HepG2 (cell line): Measurements from ENCODE around the gene AHCY. TPM values are rescaled to one million over a fixed set of nuclear protein-coding genes. Genes with fewer than 3 reads are reported as not detected.

Experiments
- ATAC-seq: fragments of 200-7000 bp; cut with Tn5 transposase; 3 replicates; pipeline ENCODE4 v1.9.1; 2020; ENCODE audit warnings: mild to moderate bottlenecking, moderate library complexity
- BruUV-seq: library from RNA; stranded (reverse); fragments of 400-500 nt; replicated peaks from 2 replicates; lab custom pipeline; 2021; lab: Mats Ljungman, UMichigan
- CTCF ChIA-PET: fragments of 300-600 bp; formaldehyde crosslinking; extraction: SDS; loops from one replicate; lab custom pipeline; 2021; ENCODE audit warnings: low total read pairs, inconsistent platforms, low intra/inter-chr PET ratio; lab: Yijun Ruan, JAX
- POLR2A ChIA-PET: fragments of 350-600 bp; sonication (Branson Sonifier 250); formaldehyde crosslinking; loops from one replicate; lab custom pipeline; 2020; ENCODE audit warnings: antibody characterized with exemption, inconsistent platforms; lab: Yijun Ruan, JAX
- DNase-seq: peaks from one replicate; pipeline ENCODE4 v3.0.0-alpha.2; 2015; ENCODE audit warnings: low spot score
- FAIRE-seq: peaks from 3 replicates; lab custom pipeline; 2011; peaks lifted over from hg19 to GRCh38; lab: Jason Lieb, UNC
- H2AFZ ChIP-seq: one replicate; pipeline ENCODE4 v1.6.1; 2011; ENCODE audit warnings: low read length, inconsistent platforms
- H3K27ac ChIP-seq: fragments of 300-600 bp; 3 replicates; pipeline ENCODE4 v1.8.0; 2011; ENCODE audit warnings: mixed run types, mild to moderate bottlenecking, mixed read lengths, low read length, inconsistent platforms; ENCODE audit not compliant: insufficient read depth; ENCODE audit errors: extremely low read length
- H3K27me3 ChIP-seq, 2 experiments: fragments of 200-600 bp in 1 of 2; 2 replicates in 1 of 2; 3 replicates in 1 of 2; pipeline versions ENCODE4 v1.6.0 to v1.8.0; 2011; ENCODE audit warnings: low read length in 2 of 2, mild to moderate bottlenecking in 2 of 2, moderate library complexity in 2 of 2, inconsistent platforms in 1 of 2; ENCODE audit not compliant: insufficient read depth in 2 of 2, control insufficient read depth in 1 of 2
- H3K36me3 ChIP-seq, 2 experiments: fragments of 200-600 bp in 1 of 2; replicated peaks in 1 of 2; 2 replicates in 1 of 2; 3 replicates in 1 of 2; pipeline versions ENCODE4 v1.5.1 to v1.8.0; 2011; ENCODE audit warnings: low read length in 2 of 2, inconsistent platforms in 1 of 2; ENCODE audit not compliant: insufficient read depth in 2 of 2, control insufficient read depth in 1 of 2
- H3K4me1 ChIP-seq: 2 replicates; pipeline ENCODE4 v1.5.1; 2012; ENCODE audit warnings: low read length, inconsistent platforms; ENCODE audit not compliant: insufficient read depth
- H3K4me2 ChIP-seq: 2 replicates; pipeline ENCODE4 v1.6.0; 2011; ENCODE audit warnings: low read depth, low read length, inconsistent platforms
- H3K4me3 ChIP-seq, 3 experiments: fragments of 200-600 bp in 1 of 3; sonication (generic), shearing (Covaris generic) in 1 of 3; replicated peaks in 1 of 3; 2 replicates each; pipeline ENCODE4 v1.5.1; 2011 to 2016; ENCODE audit warnings: low read length in 3 of 3, inconsistent platforms in 2 of 3, low read depth in 2 of 3, mild to moderate bottlenecking in 2 of 3, control low read depth in 1 of 3, mixed read lengths in 1 of 3; ENCODE audit not compliant: insufficient read depth in 1 of 3
- H3K79me2 ChIP-seq: one replicate; pipeline ENCODE4 v1.6.1; 2011; ENCODE audit warnings: low read length, inconsistent platforms; ENCODE audit not compliant: insufficient read depth
- H3K9ac ChIP-seq: 2 replicates; pipeline ENCODE4 v1.6.0; 2011; ENCODE audit warnings: mild to moderate bottlenecking, low read depth, low read length, inconsistent platforms; ENCODE audit not compliant: insufficient read depth
- H3K9me3 ChIP-seq: 2 replicates; pipeline ENCODE4 v1.5.1; 2012; ENCODE audit warnings: mild to moderate bottlenecking, low read length
- H4K20me1 ChIP-seq: 2 replicates; pipeline ENCODE4 v1.6.0; 2011; ENCODE audit warnings: inconsistent platforms, mild to moderate bottlenecking, low read length, moderate library complexity; ENCODE audit not compliant: insufficient read depth
- ELF3 ChIP-seq: IDR thresholded peaks from 2 replicates; pipeline ENCODE4 v1.6.1; 2016; ENCODE audit warnings: missing genetic modification reagents, missing compliant biosample characterization
- MXI1 ChIP-seq: IDR thresholded peaks from 3 replicates; pipeline ENCODE4 v1.6.1; 2012; ENCODE audit warnings: low read depth, low read length, inconsistent platforms, borderline replicate concordance
- NBN ChIP-seq: fragments of 450-650 bp; conservative IDR thresholded peaks from 2 replicates; pipeline ENCODE4 v1.6.1; 2017
- PAX8 ChIP-seq: sonication (generic); formaldehyde crosslinking; IDR thresholded peaks from 2 replicates; pipeline ENCODE4 v1.8.0; 2022; ENCODE audit warnings: mild to moderate bottlenecking, missing genetic modification reagents, borderline replicate concordance
- RAD21 ChIP-seq: fragments of 450-650 bp; formaldehyde crosslinking; IDR thresholded peaks from 2 replicates; pipeline ENCODE4 v1.5.0; 2020; ENCODE audit warnings: mild to moderate bottlenecking
- SALL1 ChIP-seq: sonication (generic); formaldehyde crosslinking; IDR thresholded peaks from 2 replicates; pipeline ENCODE4 v1.8.0; 2022; ENCODE audit warnings: mild to moderate bottlenecking, missing genetic modification reagents
- TFAP4 ChIP-seq: sonication (generic); IDR thresholded peaks from 2 replicates; pipeline ENCODE4 v1.6.1; 2016; ENCODE audit warnings: low read depth, borderline replicate concordance
- ZSCAN9 ChIP-seq: IDR thresholded peaks from 2 replicates; pipeline ENCODE4 v1.6.1; 2016; ENCODE audit warnings: borderline replicate concordance
- WGBS: methylation state at CpG from one replicate; pipeline ENCODE4 v1.1.6; 2017; ENCODE audit warnings: low lambda C conversion rate; 5-methylcytosine and 5-hydroxymethylcytosine counted together
- in situ Hi-C: cut with HindIII; loops from 2 replicates; pipeline ENCODE4 v1.10.0; 2017; ENCODE audit warnings: low pct_unique_long_range_greater_than_20kb; ENCODE audit not compliant: extremely low pct_ligation_motif_present
- intact Hi-C: fragments of 100-400 bp; cut with micrococcal nuclease; formaldehyde crosslinking; loops from one replicate; pipeline ENCODE4 v1.10.0; 2022; ENCODE audit not compliant: unreplicated experiment
- polyA plus RNA-seq, 8 experiments: library from polyadenylated mRNA; depleted of rRNA in 3 of 8; stranded (reverse) in 7 of 8; unstranded in 1 of 8; fragments of >200 nt; fragmentation: Illumina TruSeq in 4 of 8; extraction: Trizol in 4 of 8; gene quantifications; 2 replicates each; pipeline versions ENCODE4 v1.2.1 to v1.2.3, GENCODE V29; 2011 to 2016; ENCODE audit warnings: low read depth in 4 of 8, missing spikeins in 1 of 8, mixed read lengths in 1 of 8; ENCODE audit not compliant: insufficient read depth in 1 of 8
- total RNA-seq, 5 experiments: library from RNA; depleted of rRNA; stranded (reverse); fragments of >200 nt; fragmentation: Illumina TruSeq; extraction: Trizol; gene quantifications; 2 replicates each; pipeline ENCODE4 v1.2.3, GENCODE V29; 2016; ENCODE audit warnings: low read depth in 1 of 5

The AHCY gene
- total and polyA plus RNA-seq, 2 of the 13 experiments (the other 11 are each of a cell fraction or from before 2014, with no cell fraction given) = 407 to 419 TPM

- Histone ChIP-seq H3K9ac (no peak overlapping the region), H3K4me3 (no peak overlapping the region), H3K4me2 (peak overlapping the region; percentile 33), H2AFZ (no peak overlapping the region), H3K27me3 (0 out of 5 replicates have a peak, but pooled peaks cover 0 to 2% of the 10 kb centered on the region in 2 experiments), H4K20me1 (no peaks in the 10 kb centered on the region), H3K9me3 (no peaks in the 10 kb centered on the region), H3K79me2 (no peaks in the 10 kb centered on the region), H3K27ac (no peak overlapping the region), H3K36me3 (no peaks in the 10 kb centered on the region), H3K4me1 (peaks cover 74% of the 10 kb centered on the region)
- no peak for FAIRE-seq
- ATAC-seq = peak; percentile 9; the same call in 1 of the 3 replicates
- BruUV-seq = no TSS peak
- in situ Hi-C loops = no loop called here
- ChIA-PET POLR2A (interaction anchor here (0.7 to 1.1 kb wide), 3 partner anchors 9 to 41 kb away, joined by 4 to 5 read pairs (median 4); partner anchors contain the start of gene ITCH), CTCF (no interaction called here)
- 15% methylated on average over 9 of the region's 9 CpGs for WGBS
- TF ChIP-seq PAX8 (CRISPR knock-in tag) (0 out of 2 replicates have a peak, but pooled peaks have one; percentile 37), TFAP4 (peak; percentile 20; the same call in 1 of the 2 replicates), RAD21 (CRISPR knock-in tag) (no peak), NBN (no peak), ELF3 (CRISPR knock-in tag) (0 out of 2 replicates have a peak, but pooled peaks have one; percentile 26), SALL1 (CRISPR knock-in tag) (0 out of 2 replicates have a peak, but pooled peaks have one; percentile 12), ZSCAN9 (CRISPR knock-in tag) (no peak), MXI1 (0 out of 3 replicates have a peak, but pooled peaks have one; percentile 18)
- DNase-seq = no peak
- intact Hi-C loops = no loop called here
Observed at GRCh38 chr20:34322267-34323105, 19.3 kb upstream of the AHCY start.
